C4-2B (cell line): Measurements from ENCODE around the gene TADA2B.

Source experiments
- H3K27ac ChIP-seq: fragments of 450-650 bp; 2 replicates; pipeline ENCODE4 v1.5.1; 2017
- ZFX ChIP-seq: fragments of 450-650 bp; IDR thresholded peaks from 2 replicates; pipeline ENCODE4 v1.6.1; 2017
- TF ChIP-seq, protein P1 (sequence below): fragments of 450-650 bp; conservative IDR thresholded peaks from 2 replicates; pipeline ENCODE4 v1.5.1; 2017; ENCODE audit warnings: mild to moderate bottlenecking

The TADA2B gene

DNA sequence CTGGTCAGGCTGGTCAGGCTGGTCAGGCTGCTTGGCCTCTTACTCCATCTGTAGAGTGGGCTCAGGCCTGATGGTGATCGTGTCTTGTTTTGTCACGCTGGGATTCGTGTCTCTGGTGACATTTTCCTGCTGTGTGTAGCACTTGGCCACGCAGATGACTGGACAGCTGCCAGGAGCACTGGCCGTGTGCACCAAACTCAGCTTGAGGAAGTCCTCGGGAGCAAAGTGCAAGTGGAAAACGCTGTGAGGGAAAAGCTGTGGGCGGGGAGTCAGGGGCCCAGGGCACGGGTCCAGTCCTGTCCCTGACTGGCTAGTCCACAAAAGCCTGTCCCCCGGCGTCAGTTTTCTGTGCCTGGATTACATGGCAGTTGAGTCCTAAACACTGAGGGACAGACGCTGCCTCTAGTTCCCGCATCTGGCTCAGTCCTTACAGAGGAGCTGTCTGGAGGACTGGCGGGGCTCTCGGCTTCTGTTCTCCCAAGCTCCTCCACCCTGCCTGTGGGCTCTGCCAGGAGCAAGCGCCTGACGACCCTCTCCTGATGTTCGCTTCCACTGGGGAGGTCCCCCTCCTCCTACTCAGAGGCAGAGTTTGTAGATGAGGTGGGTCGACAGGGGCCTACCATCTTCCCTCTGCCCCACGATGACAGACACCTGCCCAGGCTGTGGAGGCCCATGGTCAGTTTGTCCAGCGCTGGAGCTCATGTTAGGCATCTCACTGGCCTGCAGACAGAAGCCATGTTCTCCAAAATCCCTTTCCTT is 60.6 kb downstream of the TADA2B start:
- TF ChIP-seq, protein P1, sequence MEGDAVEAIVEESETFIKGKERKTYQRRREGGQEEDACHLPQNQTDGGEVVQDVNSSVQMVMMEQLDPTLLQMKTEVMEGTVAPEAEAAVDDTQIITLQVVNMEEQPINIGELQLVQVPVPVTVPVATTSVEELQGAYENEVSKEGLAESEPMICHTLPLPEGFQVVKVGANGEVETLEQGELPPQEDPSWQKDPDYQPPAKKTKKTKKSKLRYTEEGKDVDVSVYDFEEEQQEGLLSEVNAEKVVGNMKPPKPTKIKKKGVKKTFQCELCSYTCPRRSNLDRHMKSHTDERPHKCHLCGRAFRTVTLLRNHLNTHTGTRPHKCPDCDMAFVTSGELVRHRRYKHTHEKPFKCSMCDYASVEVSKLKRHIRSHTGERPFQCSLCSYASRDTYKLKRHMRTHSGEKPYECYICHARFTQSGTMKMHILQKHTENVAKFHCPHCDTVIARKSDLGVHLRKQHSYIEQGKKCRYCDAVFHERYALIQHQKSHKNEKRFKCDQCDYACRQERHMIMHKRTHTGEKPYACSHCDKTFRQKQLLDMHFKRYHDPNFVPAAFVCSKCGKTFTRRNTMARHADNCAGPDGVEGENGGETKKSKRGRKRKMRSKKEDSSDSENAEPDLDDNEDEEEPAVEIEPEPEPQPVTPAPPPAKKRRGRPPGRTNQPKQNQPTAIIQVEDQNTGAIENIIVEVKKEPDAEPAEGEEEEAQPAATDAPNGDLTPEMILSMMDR: no peak
- no peak for TF ChIP-seq ZFX
- peak overlapping the region; percentile 73 for H3K27ac ChIP-seq

DNA sequence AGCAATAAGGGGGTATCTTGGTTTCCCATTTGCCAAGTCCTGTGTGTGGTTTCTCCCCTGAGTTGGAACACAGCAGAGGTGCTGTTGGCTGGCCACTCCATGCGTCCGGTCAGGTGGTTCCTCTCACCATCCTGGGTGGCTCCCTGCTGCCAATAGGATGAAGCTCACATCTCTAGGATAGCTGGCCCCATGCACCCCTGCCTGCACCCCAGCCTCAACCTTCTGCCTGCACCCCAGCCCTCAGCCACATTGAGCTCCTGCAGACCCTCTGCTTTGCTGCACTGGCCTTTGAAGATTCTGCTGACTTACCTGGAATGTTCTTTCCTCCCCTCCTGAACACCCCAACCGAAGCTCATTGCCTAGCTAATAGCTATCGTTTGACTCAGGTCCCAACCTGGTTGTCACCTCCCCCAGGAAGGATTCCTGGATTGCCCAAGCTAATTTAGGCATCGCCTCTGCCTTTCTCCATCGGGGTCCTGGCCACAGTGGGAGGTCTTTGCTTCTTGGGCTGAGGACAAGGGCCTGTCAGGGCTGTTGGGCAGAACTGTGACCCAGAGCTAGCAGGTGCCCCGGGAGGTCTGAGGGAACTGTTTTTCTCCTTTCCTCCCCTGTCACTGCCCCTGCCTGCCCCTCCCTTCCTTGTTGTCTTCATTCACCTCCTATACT is 61.3 kb downstream of the TADA2B start:
- no peak for TF ChIP-seq ZFX
- TF ChIP-seq, protein P1: no peak
- peak overlapping the region; percentile 73; the same call in 1 of the 2 replicates for H3K27ac ChIP-seq

DNA sequence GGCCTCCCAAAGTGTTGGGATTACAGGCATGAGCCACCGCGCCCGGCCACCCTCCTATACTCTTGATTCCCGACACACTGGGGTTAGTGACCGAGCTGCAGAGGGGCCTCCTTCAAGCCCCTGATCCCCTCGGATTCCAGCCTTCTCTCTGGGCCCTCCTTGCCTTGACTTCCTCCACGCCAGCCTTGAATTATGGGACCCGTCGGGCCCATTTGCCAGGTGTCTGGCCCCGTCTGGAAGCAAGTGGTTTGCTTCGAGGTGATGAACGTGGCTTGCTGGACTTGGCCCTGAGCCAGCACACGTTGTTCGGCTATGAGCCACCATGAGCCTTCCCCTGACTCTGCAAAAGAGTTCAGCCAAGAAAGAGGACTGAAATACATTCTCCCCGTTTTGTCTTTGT is 62.1 kb downstream of the TADA2B start:
- TF ChIP-seq, protein P1: no peak
- no peak for TF ChIP-seq ZFX
- H3K27ac ChIP-seq: no peak overlapping the region

DNA sequence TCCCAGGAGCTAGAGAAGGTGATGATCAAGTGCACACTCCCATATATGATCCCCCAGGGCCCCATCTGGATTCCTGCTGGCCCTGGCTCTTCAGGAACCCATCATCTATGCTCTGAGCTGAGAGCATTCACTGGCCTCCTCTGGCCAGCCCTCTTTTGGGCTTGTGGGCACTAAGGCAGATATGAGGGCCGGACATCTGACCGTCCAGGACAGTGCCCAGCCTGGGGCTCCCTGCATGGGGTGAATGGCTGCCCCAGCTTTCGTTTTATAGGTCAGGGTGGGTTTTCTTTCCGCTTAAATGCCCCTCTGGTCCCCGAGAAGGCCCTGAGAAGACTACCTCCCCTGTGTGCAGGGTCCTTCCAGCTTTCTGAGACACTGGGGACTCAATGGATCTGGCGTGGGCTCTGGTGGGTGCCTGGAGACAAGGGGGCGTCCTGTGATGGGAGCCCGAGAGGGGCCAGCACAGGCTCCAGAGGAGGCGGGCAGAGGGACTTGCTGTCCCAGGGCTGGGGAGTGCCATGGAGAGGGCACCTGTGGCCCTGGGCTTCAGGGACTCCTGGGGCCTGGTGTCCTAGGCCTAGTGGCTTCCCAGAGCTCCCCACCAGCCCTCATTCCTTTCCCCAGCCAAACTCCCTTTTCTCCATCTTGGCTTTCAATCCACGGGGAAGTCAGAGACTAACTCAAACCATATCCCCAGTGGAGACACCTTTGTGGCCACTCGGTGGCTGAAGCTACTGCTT is 64.2 kb downstream of the TADA2B start:
- no peak overlapping the region for H3K27ac ChIP-seq
- TF ChIP-seq, protein P1: no peak
- no peak for TF ChIP-seq ZFX
